ES-I3 (cell line): ENCODE data around the gene IFIH1.

Source experiments
- H3K36me3 ChIP-seq: 2 replicates; pipeline ENCODE4 v1.6.1; 2013; ENCODE audit warnings: mild to moderate bottlenecking, low read length, control low read depth, moderate library complexity; ENCODE audit not compliant: insufficient read depth
- H3K4me1 ChIP-seq: 2 replicates; pipeline ENCODE4 v1.6.1; 2013; ENCODE audit warnings: mild to moderate bottlenecking, control low read depth, low read length; ENCODE audit not compliant: insufficient read depth
- H3K9ac ChIP-seq: 2 replicates; pipeline ENCODE4 v1.6.1; 2013; ENCODE audit warnings: low read depth, mild to moderate bottlenecking, low read length, moderate library complexity
- H3K9me3 ChIP-seq: 2 replicates; pipeline ENCODE4 v1.6.1; 2013; ENCODE audit warnings: mild to moderate bottlenecking, low read length, moderate library complexity; ENCODE audit not compliant: control insufficient read depth, insufficient read depth

IFIH1 gene

GRCh38 chr2:162318328-162319180 is at the start of gene IFIH1:
IFIH1 (minus strand) TSS chr2:162318684; CDS start chr2:162318307, 377 bp downstream.
- H3K36me3 ChIP-seq: no peaks in the 10 kb centered on the region
- 0 out of 2 replicates have a peak, but pooled peaks cover 3% of the 10 kb centered on the region for H3K4me1 ChIP-seq
- no peaks in the 10 kb centered on the region for H3K9me3 ChIP-seq
- H3K9ac ChIP-seq: peak within 1 kb of the TSS; percentile 54; the same call in 1 of the 2 replicates

- no peaks in the 10 kb centered on the region for H3K4me1 ChIP-seq
- H3K9me3 ChIP-seq: no peaks in the 10 kb centered on the region
- no peak overlapping the region for H3K9ac ChIP-seq
- no peaks in the 10 kb centered on the region for H3K36me3 ChIP-seq
These were observed 46.9 kb upstream of the IFIH1 start for GRCh38 chr2:162365392-162365791.

GRCh38 chr2:162344617-162344950 is 26.1 kb upstream of the IFIH1 start:
- Histone ChIP-seq H3K9me3 (no peaks in the 10 kb centered on the region), H3K4me1 (no peaks in the 10 kb centered on the region; the same call in 1 of the 2 replicates), H3K36me3 (no peaks in the 10 kb centered on the region), H3K9ac (peak overlapping the region; percentile 97)

- peak within 1 kb of the TSS; percentile 97 for H3K9ac ChIP-seq
- H3K9me3 ChIP-seq: no peaks in the 10 kb centered on the region
- no peaks in the 10 kb centered on the region; the same call in 1 of the 2 replicates for H3K4me1 ChIP-seq
- H3K36me3 ChIP-seq: no peaks in the 10 kb centered on the region
These were observed 25.5 kb upstream of the IFIH1 start, which contains the start of gene GCA for GRCh38 chr2:162343824-162344616. GCA (plus strand) TSS chr2:162344132; CDS start chr2:162344249, 117 bp downstream.

GRCh38 chr2:162343492-162343823 is 25.0 kb upstream of the IFIH1 start:
- Histone ChIP-seq H3K9me3 (no peaks in the 10 kb centered on the region), H3K9ac (peak overlapping the region; percentile 97; the same call in 1 of the 2 replicates)

GRCh38 chr2:162342841-162343240 is 24.4 kb upstream of the IFIH1 start:
- Histone ChIP-seq H3K36me3 (no peaks in the 10 kb centered on the region), H3K4me1 (no peaks in the 10 kb centered on the region; the same call in 1 of the 2 replicates), H3K9ac (no peak overlapping the region), H3K9me3 (no peaks in the 10 kb centered on the region)

More at GRCh38 chr2:162343492-162343823, 25.0 kb upstream of the IFIH1 start:
- Histone ChIP-seq H3K36me3 (no peaks in the 10 kb centered on the region), H3K4me1 (no peaks in the 10 kb centered on the region; the same call in 1 of the 2 replicates)

GRCh38 chr2:162342321-162342720 is 23.8 kb upstream of the IFIH1 start:
- no peak overlapping the region for H3K9ac ChIP-seq
- H3K9me3 ChIP-seq: no peaks in the 10 kb centered on the region
- H3K36me3 ChIP-seq: no peaks in the 10 kb centered on the region
- H3K4me1 ChIP-seq: no peaks in the 10 kb centered on the region; the same call in 1 of the 2 replicates

GRCh38 chr2:162340822-162341221 is 22.3 kb upstream of the IFIH1 start:
- H3K4me1 ChIP-seq: no peaks in the 10 kb centered on the region; the same call in 1 of the 2 replicates
- no peak overlapping the region for H3K9ac ChIP-seq
- no peaks in the 10 kb centered on the region for H3K9me3 ChIP-seq
- no peaks in the 10 kb centered on the region for H3K36me3 ChIP-seq

GRCh38 chr2:162337868-162338267 is 19.4 kb upstream of the IFIH1 start:
- no peak overlapping the region for H3K9ac ChIP-seq
- no peaks in the 10 kb centered on the region for H3K9me3 ChIP-seq
- no peaks in the 10 kb centered on the region for H3K36me3 ChIP-seq
- H3K4me1 ChIP-seq: no peaks in the 10 kb centered on the region

GRCh38 chr2:162333968-162334367 is 15.5 kb upstream of the IFIH1 start:
- no peaks in the 10 kb centered on the region for H3K36me3 ChIP-seq
- H3K9me3 ChIP-seq: no peaks in the 10 kb centered on the region
- H3K9ac ChIP-seq: no peak overlapping the region
- no peaks in the 10 kb centered on the region for H3K4me1 ChIP-seq

GRCh38 chr2:162330881-162331280 is 12.4 kb upstream of the IFIH1 start:
- no peak overlapping the region for H3K9ac ChIP-seq
- H3K36me3 ChIP-seq: no peaks in the 10 kb centered on the region
- no peaks in the 10 kb centered on the region for H3K4me1 ChIP-seq
- no peaks in the 10 kb centered on the region for H3K9me3 ChIP-seq

- Histone ChIP-seq H3K4me1 (no peaks in the 10 kb centered on the region), H3K9me3 (no peaks in the 10 kb centered on the region), H3K9ac (no peak overlapping the region), H3K36me3 (no peaks in the 10 kb centered on the region)
These were observed 10.1 kb upstream of the IFIH1 start for GRCh38 chr2:162328424-162329157.

- H3K36me3 ChIP-seq: no peaks in the 10 kb centered on the region
- no peak overlapping the region for H3K9ac ChIP-seq
- H3K4me1 ChIP-seq: no peaks in the 10 kb centered on the region
- H3K9me3 ChIP-seq: no peaks in the 10 kb centered on the region
These were observed 9.3 kb upstream of the IFIH1 start for GRCh38 chr2:162327806-162328205.

- H3K36me3 ChIP-seq: no peaks in the 10 kb centered on the region
- no peaks in the 10 kb centered on the region for H3K9me3 ChIP-seq
- H3K9ac ChIP-seq: no peak overlapping the region
- no peaks in the 10 kb centered on the region for H3K4me1 ChIP-seq
These were observed 8.8 kb upstream of the IFIH1 start for GRCh38 chr2:162327134-162327769.
